HG03196 (cell line): ENCODE data around the gene GPR17.

Experiments used
- ATAC-seq: cut with Tn5 transposase; IDR thresholded peaks from one replicate; pipeline ENCODE4 v1.9.1; 2021; ENCODE audit not compliant: unreplicated experiment

GPR17 gene

GRCh38 chr2:127683056-127683455 lies 37.1 kb downstream of the GPR17 start:
- no peak for ATAC-seq

- no peak for ATAC-seq
Observed at GRCh38 chr2:127683757-127684156, 37.8 kb downstream of the GPR17 start.

DNA sequence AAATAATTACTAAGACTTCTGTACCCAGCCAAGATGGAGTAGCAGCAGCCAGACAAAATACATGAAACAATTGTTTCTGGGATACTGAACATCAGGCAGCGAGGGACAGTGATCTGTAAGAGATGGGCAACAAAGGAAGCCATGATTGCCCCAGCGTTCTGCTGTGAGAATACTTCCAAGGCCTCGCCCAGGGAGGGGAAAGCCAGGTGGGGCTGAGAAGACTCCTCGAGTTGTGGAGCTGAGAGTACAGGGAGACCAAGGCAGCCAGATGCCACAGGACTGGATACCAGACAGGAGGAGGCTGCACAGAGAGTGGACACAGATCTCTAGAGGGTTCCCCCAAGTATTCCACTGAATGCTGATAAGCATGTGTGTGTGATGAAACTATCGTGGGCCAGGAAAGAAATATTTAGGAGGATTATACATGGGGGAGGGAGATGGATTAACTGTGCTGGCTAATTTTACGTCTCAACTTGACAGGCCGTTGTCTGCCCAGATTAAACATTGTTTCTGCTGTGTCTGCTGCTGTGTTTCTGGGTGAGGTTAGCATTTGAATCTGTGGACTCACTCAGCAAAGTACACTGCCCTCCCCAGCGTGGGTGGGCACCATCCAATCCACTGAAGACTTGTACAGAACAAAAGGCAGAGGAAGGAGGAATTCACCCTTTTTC lies 39.6 kb downstream of the GPR17 start:
- no peak for ATAC-seq

GRCh38 chr2:127688405-127688804 lies 42.5 kb downstream of the GPR17 start:
- ATAC-seq: no peak

- ATAC-seq: no peak
Observed at GRCh38 chr2:127690696-127691095, 44.7 kb downstream of the GPR17 start.

DNA sequence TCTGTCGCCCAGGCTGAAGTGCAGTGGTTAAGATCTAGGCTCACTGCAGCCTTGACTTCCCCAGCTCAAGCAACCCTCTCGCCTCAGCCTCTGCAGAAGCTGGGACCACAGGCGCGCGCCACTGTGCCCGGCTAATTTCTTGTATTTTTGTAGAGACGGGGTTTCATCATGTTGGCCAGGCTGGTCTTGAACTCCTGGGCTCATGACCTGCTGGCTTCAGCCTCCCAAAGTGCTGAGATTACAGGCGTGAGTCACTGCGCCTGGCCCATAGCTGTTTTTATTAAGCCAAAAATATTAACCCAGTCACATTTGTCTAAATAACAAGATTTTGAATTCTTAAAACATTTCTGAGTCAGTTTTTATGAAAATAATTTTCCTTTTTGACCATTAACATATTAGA lies 49.0 kb downstream of the GPR17 start:
- no peak for ATAC-seq

GRCh38 chr2:127695491-127696472 lies 49.8 kb downstream of the GPR17 start:
- ATAC-seq: no peak

- ATAC-seq: no peak
Observed at GRCh38 chr2:127697482-127698180, 51.7 kb downstream of the GPR17 start.

DNA sequence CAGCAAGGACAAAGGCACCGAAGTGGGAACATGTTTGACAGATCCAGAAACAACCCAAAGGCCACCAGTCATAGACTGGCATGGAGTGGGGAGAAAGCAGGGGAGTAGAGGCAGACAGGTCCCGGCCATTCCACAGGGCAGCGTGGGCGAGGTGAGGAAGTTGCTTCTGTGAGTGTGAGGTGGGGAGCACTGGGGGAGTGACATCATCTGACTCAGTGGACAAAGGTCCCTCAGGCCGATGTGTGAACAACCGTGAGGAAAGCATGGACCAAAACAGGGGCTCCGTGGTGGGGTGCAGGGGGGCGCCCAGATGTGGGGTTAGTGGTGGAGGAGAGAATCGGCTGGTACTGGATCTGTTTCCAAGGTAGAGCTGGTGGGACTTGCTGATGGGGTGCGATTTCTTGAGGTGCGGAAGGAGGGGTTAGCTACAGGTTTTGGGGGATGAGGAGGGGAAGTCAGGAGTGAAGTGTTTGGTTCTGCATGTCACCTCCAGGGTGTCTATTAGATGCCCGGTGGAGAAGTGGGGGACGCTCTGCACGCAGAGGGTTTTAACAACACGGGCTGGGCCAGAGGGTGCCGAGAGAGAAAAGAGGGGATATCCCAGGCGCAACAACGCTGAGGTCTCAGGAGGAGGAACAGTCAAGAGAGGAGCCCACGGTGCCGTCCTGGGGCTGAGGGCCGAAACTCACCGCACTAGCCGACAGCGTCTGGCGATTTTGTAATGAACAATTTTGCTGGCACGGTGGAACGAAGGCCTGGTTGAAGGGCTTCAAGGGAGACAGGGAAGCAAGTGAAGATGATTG lies 52.8 kb downstream of the GPR17 start:
- no peak for ATAC-seq

GRCh38 chr2:127700527-127701192 lies 54.7 kb downstream of the GPR17 start:
- peak; percentile 62 for ATAC-seq

DNA sequence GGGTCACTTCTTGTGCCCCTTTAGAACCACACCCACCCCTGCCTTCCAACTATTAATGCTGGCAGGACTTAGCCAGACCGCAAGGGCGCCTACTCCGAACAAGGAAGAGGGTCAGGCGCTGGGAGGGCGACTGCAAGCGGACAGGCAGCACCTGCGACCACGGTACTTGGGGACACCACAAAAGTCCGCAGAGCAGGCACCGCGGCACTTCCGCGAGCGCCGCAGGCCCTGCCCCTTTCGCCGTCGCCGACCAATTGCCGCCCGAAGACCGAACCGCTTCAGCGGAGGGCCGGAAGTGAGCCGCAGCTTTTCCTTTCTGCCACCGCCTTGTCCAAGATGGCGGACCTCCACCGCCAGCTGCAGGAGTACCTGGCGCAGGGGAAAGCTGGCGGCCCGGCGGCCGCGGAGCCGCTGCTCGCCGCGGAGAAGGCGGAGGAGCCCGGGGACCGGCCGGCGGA lies 55.3 kb downstream of the GPR17 start, which contains the start of gene SFT2D3:
Gene SFT2D3, plus strand, starts transcription at position 305 of the 458 bp plus-strand sequence. Its CDS starts 32 bp downstream, at position 337.
- peak; percentile 67 for ATAC-seq

DNA sequence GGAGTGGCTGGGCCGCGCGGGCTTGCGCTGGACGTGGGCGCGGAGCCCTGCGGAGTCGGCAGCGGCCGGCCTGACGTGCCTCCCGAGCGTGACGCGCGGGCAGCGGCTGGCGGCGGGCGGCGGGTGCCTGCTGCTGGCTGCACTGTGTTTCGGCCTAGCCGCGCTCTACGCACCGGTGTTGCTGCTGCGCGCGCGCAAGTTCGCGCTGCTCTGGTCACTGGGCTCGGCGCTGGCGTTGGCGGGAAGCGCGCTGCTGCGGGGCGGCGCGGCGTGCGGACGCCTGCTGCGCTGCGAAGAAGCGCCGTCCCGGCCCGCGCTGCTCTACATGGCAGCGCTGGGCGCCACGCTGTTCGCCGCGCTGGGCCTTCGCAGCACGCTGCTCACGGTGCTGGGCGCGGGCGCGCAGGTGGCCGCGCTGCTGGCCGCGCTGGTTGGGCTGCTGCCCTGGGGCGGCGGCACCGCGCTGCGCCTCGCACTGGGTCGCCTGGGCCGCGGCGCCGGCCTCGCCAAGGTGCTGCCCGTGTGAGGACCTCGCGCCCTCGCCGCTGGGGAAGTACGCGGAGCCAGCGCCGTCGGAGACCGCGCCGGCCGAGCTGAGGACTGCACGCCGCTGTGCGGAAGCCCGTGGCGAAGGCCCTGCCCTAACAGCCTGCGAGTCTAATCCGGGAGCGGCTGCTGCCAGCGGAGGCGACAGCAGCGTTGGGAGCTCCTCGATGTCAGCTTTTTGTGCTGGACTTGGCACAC lies 55.9 kb downstream of the GPR17 start:
- ATAC-seq: peak; percentile 54
